Sigmoid colon (tissue), 3 donors: ENCODE results near the gene EPHB1.

Source experiments
- POLR2A ChIP-seq, 2 donors: fragments of 450-650 bp; IDR thresholded peaks; one replicate each; pipeline ENCODE4 v1.6.1; 2016; ENCODE audit warnings: antibody characterized with exemption in 2 of 2, mild to moderate bottlenecking in 2 of 2, moderate library complexity in 2 of 2
- TF ChIP-seq, protein P1 (sequence below), 4 experiments: fragments of 450-650 bp in 3 of 4; fragments of 200-600 bp in 1 of 4; IDR thresholded peaks; one replicate each; pipeline ENCODE4 v1.5.1; 2016 to 2019; ENCODE audit warnings: antibody characterized with exemption in 4 of 4, mild to moderate bottlenecking in 3 of 4, moderate library complexity in 2 of 4

DNA sequence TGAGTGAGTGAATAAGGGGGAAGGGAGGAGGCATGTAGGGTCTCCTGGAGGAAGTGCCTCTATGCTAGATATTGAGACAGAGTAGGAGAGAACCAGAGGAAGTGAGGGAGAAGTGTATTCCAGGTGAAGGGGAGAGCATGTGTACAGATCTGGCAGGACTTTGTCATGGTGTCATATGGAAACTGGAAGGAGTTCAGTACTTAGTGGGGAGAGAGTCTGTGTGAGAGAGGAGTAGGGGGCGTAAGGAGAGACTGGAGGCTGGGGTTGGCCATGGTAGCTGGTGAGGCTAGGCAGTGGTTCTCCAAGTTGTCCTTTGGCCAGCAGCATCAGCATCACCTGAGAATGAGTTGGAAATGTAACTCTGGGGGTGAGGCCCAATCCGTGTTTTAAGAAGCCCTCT lies 29.6 kb upstream of the EPHB1 start:
- TF ChIP-seq POLR2A (IDR thresholded peaks at IDR 0.05): no peak
- TF ChIP-seq, protein P1, sequence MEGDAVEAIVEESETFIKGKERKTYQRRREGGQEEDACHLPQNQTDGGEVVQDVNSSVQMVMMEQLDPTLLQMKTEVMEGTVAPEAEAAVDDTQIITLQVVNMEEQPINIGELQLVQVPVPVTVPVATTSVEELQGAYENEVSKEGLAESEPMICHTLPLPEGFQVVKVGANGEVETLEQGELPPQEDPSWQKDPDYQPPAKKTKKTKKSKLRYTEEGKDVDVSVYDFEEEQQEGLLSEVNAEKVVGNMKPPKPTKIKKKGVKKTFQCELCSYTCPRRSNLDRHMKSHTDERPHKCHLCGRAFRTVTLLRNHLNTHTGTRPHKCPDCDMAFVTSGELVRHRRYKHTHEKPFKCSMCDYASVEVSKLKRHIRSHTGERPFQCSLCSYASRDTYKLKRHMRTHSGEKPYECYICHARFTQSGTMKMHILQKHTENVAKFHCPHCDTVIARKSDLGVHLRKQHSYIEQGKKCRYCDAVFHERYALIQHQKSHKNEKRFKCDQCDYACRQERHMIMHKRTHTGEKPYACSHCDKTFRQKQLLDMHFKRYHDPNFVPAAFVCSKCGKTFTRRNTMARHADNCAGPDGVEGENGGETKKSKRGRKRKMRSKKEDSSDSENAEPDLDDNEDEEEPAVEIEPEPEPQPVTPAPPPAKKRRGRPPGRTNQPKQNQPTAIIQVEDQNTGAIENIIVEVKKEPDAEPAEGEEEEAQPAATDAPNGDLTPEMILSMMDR (IDR thresholded peaks at IDR 0.05): no peak
